Measurements from ENCODE around the gene VCL. TPM values are rescaled to one million over a fixed set of nuclear protein-coding genes. Genes with fewer than 3 reads are reported as not detected.
A peak's percentile ranks its signal among the peaks of the same experiment; 100 is the strongest.

Gene VCL
- total RNA-seq, 1 experiment from 2014 or later = 495 TPM

DNA sequence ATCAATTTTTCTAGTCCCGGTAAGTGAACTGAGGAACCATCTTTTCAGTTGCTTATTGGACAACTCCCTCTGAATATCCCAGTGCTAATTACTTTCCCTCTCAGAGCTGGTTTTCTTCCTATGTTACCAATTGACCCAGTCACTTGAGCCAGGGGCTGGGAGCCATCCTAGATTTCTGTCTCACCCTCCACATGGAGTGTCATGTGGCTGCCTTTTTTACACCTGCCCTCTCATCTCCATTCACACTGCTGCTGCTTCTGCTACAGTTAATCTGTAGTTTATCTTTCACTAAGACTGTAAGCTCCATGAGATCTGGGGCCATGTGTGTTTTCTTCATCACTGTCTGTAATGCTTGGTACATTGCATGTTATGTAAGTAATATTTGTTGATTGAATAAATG lies 35.8 kb downstream of the VCL start:
- Histone ChIP-seq H3K4me3 (ENCODE audit: low read depth in 2 of 2, low read length in 2 of 2) (no peak overlapping the region), H3K27me3 (ENCODE audit: control insufficient read depth, insufficient read depth, low read length) (no peaks in the 10 kb centered on the region), H3K36me3 (ENCODE audit: control insufficient read depth, insufficient read depth, low read length) (peaks cover 5% of the 10 kb centered on the region; the same call in 1 of the 2 replicates), H3K9me3 (ENCODE audit: control insufficient read depth, insufficient read depth, low read depth, low read length) (no peaks in the 10 kb centered on the region), H3K4me1 (ENCODE audit: control insufficient read depth, insufficient read depth, low read length) (peaks cover 53% of the 10 kb centered on the region), H3K27ac (ENCODE audit: low read length) (peak overlapping the region; percentile 36)
- intact Hi-C loops (cut with micrococcal nuclease; ENCODE audit: unreplicated experiment) = no loop called here
- ATAC-seq (no peak), DNase-seq (ENCODE audit: low read depth, low spot score) (no peak)
- TF ChIP-seq CTCF (IDR thresholded peaks at IDR 0.05) (no peak), POLR2AphosphoS5 (IDR thresholded peaks at IDR 0.05; ENCODE audit: low read depth, low read length) (no peak), SIN3A (IDR thresholded peaks at IDR 0.05; ENCODE audit: borderline replicate concordance, insufficient read depth, low read depth, low read length) (no peak), TCF7L2 (IDR thresholded peaks at IDR 0.05; ENCODE audit: low read depth, low read length) (no peak)
- TF ChIP-seq, protein P1, sequence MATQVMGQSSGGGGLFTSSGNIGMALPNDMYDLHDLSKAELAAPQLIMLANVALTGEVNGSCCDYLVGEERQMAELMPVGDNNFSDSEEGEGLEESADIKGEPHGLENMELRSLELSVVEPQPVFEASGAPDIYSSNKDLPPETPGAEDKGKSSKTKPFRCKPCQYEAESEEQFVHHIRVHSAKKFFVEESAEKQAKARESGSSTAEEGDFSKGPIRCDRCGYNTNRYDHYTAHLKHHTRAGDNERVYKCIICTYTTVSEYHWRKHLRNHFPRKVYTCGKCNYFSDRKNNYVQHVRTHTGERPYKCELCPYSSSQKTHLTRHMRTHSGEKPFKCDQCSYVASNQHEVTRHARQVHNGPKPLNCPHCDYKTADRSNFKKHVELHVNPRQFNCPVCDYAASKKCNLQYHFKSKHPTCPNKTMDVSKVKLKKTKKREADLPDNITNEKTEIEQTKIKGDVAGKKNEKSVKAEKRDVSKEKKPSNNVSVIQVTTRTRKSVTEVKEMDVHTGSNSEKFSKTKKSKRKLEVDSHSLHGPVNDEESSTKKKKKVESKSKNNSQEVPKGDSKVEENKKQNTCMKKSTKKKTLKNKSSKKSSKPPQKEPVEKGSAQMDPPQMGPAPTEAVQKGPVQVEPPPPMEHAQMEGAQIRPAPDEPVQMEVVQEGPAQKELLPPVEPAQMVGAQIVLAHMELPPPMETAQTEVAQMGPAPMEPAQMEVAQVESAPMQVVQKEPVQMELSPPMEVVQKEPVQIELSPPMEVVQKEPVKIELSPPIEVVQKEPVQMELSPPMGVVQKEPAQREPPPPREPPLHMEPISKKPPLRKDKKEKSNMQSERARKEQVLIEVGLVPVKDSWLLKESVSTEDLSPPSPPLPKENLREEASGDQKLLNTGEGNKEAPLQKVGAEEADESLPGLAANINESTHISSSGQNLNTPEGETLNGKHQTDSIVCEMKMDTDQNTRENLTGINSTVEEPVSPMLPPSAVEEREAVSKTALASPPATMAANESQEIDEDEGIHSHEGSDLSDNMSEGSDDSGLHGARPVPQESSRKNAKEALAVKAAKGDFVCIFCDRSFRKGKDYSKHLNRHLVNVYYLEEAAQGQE (IDR thresholded peaks at IDR 0.05; ENCODE audit: insufficient read depth in 1 of 2, low read depth in 2 of 2, low read length in 1 of 2) = no peak
- ChIA-PET CTCF (interaction anchor here (1.0 kb wide), 1 partner anchor 47 kb away, joined by 3 read pairs; no protein-coding TSS in a partner anchor), POLR2A (interaction anchor here (0.5 to 0.6 kb wide), 2 partner anchors 17 to 144 kb away, joined by 3 read pairs; no protein-coding TSS in a partner anchor)
- in situ Hi-C loops (cut with HindIII; ENCODE audit: low pct_unique_long_range_greater_than_20kb, low sequenced_read_pairs) = no loop called here
- BruUV-seq (replicated peaks) = no TSS peak

GRCh38 chr10:74034301-74034700 lies 36.4 kb downstream of the VCL start:
- H3K4me3 ChIP-seq (ENCODE audit: low read depth in 2 of 2, low read length in 2 of 2) = no peak overlapping the region
- peaks cover 51% of the 10 kb centered on the region for H3K4me1 ChIP-seq (ENCODE audit: control insufficient read depth, insufficient read depth, low read length)
- BruUV-seq (replicated peaks) = no TSS peak
- no peak for DNase-seq (ENCODE audit: low read depth, low spot score)
- TF ChIP-seq, protein P1 (IDR thresholded peaks at IDR 0.05; ENCODE audit: insufficient read depth in 1 of 2, low read depth in 2 of 2, low read length in 1 of 2) = no peak
- TF ChIP-seq CTCF (IDR thresholded peaks at IDR 0.05) (no peak), SIN3A (IDR thresholded peaks at IDR 0.05; ENCODE audit: borderline replicate concordance, insufficient read depth, low read depth, low read length) (no peak)
- ChIA-PET CTCF (interaction anchor here (1.0 kb wide), 1 partner anchor 47 kb away, joined by 3 read pairs; no protein-coding TSS in a partner anchor), POLR2A (no interaction called here)
- in situ Hi-C loops (cut with HindIII; ENCODE audit: low pct_unique_long_range_greater_than_20kb, low sequenced_read_pairs) (no loop called here), intact Hi-C loops (cut with micrococcal nuclease; ENCODE audit: unreplicated experiment) (no loop called here)
- ATAC-seq = peak; percentile 24; the same call in 1 of the 2 replicates
- H3K27me3 ChIP-seq (ENCODE audit: control insufficient read depth, insufficient read depth, low read length) = no peaks in the 10 kb centered on the region
- peak overlapping the region; percentile 50 for H3K27ac ChIP-seq (ENCODE audit: low read length)
- no peaks in the 10 kb centered on the region for H3K9me3 ChIP-seq (ENCODE audit: control insufficient read depth, insufficient read depth, low read depth, low read length)
- peaks cover 5% of the 10 kb centered on the region; the same call in 1 of the 2 replicates for H3K36me3 ChIP-seq (ENCODE audit: control insufficient read depth, insufficient read depth, low read length)

All from Panc1 (cell line).